GM12801 (cell line): ENCODE measurements around the gene ANKMY2.

ENCODE experiments used
- CTCF ChIP-seq: IDR thresholded peaks from one replicate; pipeline ENCODE4 v1.5.1; 2011; ENCODE audit warnings: control low read depth; ENCODE audit not compliant: insufficient read length; ENCODE audit errors: extremely low read depth

ANKMY2 gene

GRCh38 chr7:16611711-16612110, 33.8 kb downstream of the ANKMY2 start:
- TF ChIP-seq CTCF, result no peak

DNA sequence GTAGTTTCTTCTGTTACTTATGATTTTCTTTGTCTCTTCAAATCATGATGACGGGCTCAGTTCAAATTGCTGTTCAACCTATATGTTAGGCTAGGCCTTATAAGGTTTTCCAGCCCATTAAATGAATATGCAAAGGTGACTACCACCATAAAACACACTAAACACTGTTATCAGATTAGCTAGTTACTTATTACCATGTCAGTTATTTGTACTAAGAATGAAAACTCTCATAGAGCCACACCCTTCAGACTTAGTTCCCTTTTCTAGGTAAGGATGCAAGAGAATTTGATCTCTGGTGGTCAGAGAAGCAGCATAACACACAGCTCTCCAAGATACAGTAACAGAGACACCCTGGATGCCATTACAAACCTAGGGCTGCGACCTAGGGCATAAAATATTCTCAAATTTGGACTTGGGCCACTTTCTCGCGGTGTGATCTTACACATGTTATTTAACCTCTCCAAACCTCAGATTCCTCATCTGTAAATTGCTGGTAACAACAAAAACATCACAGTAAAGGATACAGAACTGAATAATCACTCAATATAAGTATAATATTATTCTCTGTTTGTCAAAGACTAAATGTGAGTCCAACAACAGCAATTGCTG, 35.6 kb downstream of the ANKMY2 start:
- no peak for TF ChIP-seq CTCF

- no peak for TF ChIP-seq CTCF
Observed at GRCh38 chr7:16606704-16607103, 38.9 kb downstream of the ANKMY2 start.

GRCh38 chr7:16604054-16604453, 41.5 kb downstream of the ANKMY2 start:
- TF ChIP-seq CTCF, result no peak

- TF ChIP-seq CTCF, result no peak
Observed at GRCh38 chr7:16603633-16604032, 41.9 kb downstream of the ANKMY2 start.

DNA sequence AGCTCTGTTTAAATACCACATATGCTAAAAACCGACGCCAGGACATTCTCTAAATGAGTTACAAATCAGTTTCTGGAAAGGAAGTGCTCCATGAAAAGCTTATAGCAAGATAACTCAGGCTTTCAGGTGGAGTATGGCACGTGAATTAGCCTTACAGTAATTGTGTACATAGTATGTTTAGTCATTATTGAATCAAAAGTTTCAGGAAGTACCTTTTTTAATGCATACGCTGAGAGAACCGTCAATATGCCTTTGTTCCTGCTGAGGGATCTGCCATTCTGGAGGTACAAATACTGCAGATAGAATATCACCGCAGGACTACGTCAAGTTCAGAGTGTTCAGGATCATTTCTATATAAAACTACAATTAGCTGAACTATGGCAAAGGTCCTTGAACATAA, 45.7 kb downstream of the ANKMY2 start:
- TF ChIP-seq CTCF, result no peak

- no peak for TF ChIP-seq CTCF
Observed at GRCh38 chr7:16598015-16598414, 47.5 kb downstream of the ANKMY2 start.

- TF ChIP-seq CTCF, result no peak
Observed at GRCh38 chr7:16594676-16595075, 50.9 kb downstream of the ANKMY2 start.
